PC-3 (cell line): ENCODE measurements around the gene LDHD. TPM values are rescaled to one million over a fixed set of nuclear protein-coding genes. Genes with fewer than 3 reads are reported as not detected.

Source experiments
- ATAC-seq: fragments of 200-7000 bp; cut with Tn5 transposase; 2 replicates; pipeline ENCODE4 v1.9.1; 2020; ENCODE audit warnings: mild to moderate bottlenecking, moderate library complexity
- BruUV-seq: library from RNA; stranded (reverse); fragments of 400-500 nt; replicated peaks from 2 replicates; lab custom pipeline; 2021; lab: Mats Ljungman, UMichigan
- CTCF ChIA-PET: fragments of 300-600 bp; sonication (Branson Sonifier 250); formaldehyde crosslinking; loops from one replicate; lab custom pipeline; 2022; ENCODE audit warnings: antibody characterized with exemption; lab: Charles Lee
- POLR2A ChIA-PET: fragments of 300-600 bp; sonication (Branson Sonifier 250); formaldehyde crosslinking; loops from one replicate; lab custom pipeline; 2022; ENCODE audit warnings: antibody characterized with exemption; ENCODE audit not compliant: unreplicated experiment; lab: Charles Lee
- DNase-seq: peaks from one replicate; pipeline ENCODE4 v3.0.0-alpha.2; 2015
- H2AFZ ChIP-seq: fragments of 300-600 bp; sonication (generic); 2 replicates; pipeline ENCODE4 v1.6.0; 2016; ENCODE audit warnings: antibody characterized with exemption, low read length
- H3F3A ChIP-seq: fragments of 300-600 bp; sonication (generic); one replicate; pipeline ENCODE4 v1.6.0; 2017; ENCODE audit warnings: antibody characterized with exemption, low read length, control low read depth, mild to moderate bottlenecking; ENCODE audit not compliant: unreplicated experiment
- H3K27ac ChIP-seq: fragments of 300-600 bp; sonication (generic); 2 replicates; pipeline ENCODE4 v1.5.1; 2016; ENCODE audit warnings: mild to moderate bottlenecking, low read length
- H3K27me3 ChIP-seq: fragments of 300-600 bp; sonication (generic); 2 replicates; pipeline ENCODE4 v1.6.1; 2016; ENCODE audit warnings: low read length, mixed read lengths
- H3K36me3 ChIP-seq: fragments of 300-600 bp; sonication (generic); 2 replicates; pipeline ENCODE4 v1.6.1; 2016; ENCODE audit warnings: low read depth, mixed run types, low read length, mixed read lengths
- H3K4me1 ChIP-seq: fragments of 300-600 bp; sonication (generic); 2 replicates; pipeline ENCODE4 v1.5.1; 2016; ENCODE audit warnings: low read length; ENCODE audit not compliant: insufficient read depth
- H3K4me2 ChIP-seq: fragments of 300-600 bp; sonication (generic); 2 replicates; pipeline ENCODE4 v1.6.0; 2016; ENCODE audit warnings: low read length
- H3K4me3 ChIP-seq: fragments of 300-600 bp; sonication (generic); 2 replicates; pipeline ENCODE4 v1.5.1; 2016; ENCODE audit warnings: mild to moderate bottlenecking, low read length, mixed read lengths
- H3K79me2 ChIP-seq: fragments of 300-600 bp; sonication (generic); 2 replicates; pipeline ENCODE4 v1.6.1; 2017; ENCODE audit warnings: low read length, mixed read lengths
- H3K9ac ChIP-seq: fragments of 300-600 bp; sonication (generic); 2 replicates; pipeline ENCODE4 v1.6.0; 2016; ENCODE audit warnings: mild to moderate bottlenecking, low read length
- H3K9me2 ChIP-seq: fragments of 300-600 bp; sonication (generic); replicated peaks from 2 replicates; pipeline ENCODE4 v1.6.1; 2016; ENCODE audit warnings: mixed run types, low read length, mixed read lengths
- H3K9me3 ChIP-seq: fragments of 300-600 bp; sonication (generic); 2 replicates; pipeline ENCODE4 v1.6.1; 2016; ENCODE audit warnings: low read length, mixed read lengths
- H4K20me1 ChIP-seq: fragments of 300-600 bp; sonication (generic); 2 replicates; pipeline ENCODE4 v1.6.1; 2016; ENCODE audit warnings: low read length, mixed read lengths
- EZH2 ChIP-seq: fragments of 300-600 bp; sonication (generic); IDR thresholded peaks from one replicate; pipeline ENCODE4 v1.6.1; 2017; ENCODE audit warnings: antibody characterized with exemption, mild to moderate bottlenecking, low read length; ENCODE audit not compliant: unreplicated experiment
- EZH2phosphoT487 ChIP-seq: fragments of 300-600 bp; sonication (generic); IDR thresholded peaks from 2 replicates; pipeline ENCODE4 v1.6.1; 2018; ENCODE audit warnings: mild to moderate bottlenecking, antibody characterized with exemption, low read length, borderline replicate concordance
- intact Hi-C: fragments of 100-400 bp; cut with micrococcal nuclease; formaldehyde crosslinking; loops from 2 replicates; pipeline ENCODE4 v1.9.0; 2023
- total RNA-seq: library from RNA; depleted of rRNA; stranded (reverse); fragments of >200 nt; gene quantifications from 2 replicates; pipeline ENCODE4 v1.2.3, GENCODE V29; 2014
- TF ChIP-seq, protein P1 (sequence below): fragments of 300-600 bp; sonication (generic); conservative IDR thresholded peaks from 2 replicates; pipeline ENCODE4 v1.5.1; 2017; ENCODE audit warnings: antibody characterized with exemption, low read depth, mild to moderate bottlenecking, low read length

The LDHD gene
- total RNA-seq, 1 experiment from 2014 or later: 3.1 TPM

DNA sequence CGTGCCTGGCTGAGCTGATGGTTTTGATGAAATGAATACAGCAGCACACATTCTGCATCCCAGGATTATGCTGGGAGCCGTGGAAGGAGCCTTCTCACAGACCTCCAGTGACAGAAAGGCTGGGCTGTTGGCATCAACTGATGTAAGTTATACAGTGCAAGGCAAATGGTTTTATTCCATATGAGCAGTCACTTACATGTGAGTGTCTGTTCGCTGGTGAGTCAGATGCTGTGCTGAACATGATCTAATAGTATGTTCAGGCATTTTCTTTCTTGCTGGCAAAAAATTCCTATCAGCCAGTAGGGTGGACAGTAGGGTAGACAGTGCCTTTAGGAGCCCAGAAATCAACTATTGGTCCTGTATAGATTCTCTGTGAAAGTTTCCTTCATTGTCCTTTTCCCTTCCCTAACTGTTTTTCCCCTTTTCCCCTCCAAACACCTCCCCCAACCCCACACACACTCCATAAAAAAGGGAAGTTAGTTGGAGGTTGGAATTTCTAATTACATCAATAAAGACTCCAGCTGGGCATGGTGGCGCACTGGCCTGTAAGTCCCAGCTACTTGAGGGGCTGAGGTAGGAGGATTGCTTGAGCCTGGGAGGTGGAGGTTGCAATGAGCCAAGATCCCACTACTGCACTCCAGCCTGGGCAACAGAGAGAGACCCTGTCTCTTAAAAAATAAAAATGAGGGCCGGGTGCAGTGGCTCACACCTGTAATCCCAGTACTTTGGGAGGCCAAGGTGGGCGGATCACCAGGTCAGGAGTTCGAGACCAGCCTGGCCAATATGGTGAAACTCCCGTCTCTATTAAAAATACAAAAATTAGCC lies 36.2 kb downstream of the LDHD start:
- no peak overlapping the region for H3K4me2 ChIP-seq
- H3F3A ChIP-seq: no peaks in the 10 kb centered on the region
- no peak overlapping the region for H2AFZ ChIP-seq
- no peak overlapping the region for H3K27ac ChIP-seq
- H3K79me2 ChIP-seq: peaks cover 73% of the 10 kb centered on the region
- no peaks in the 10 kb centered on the region for H3K9me3 ChIP-seq
- BruUV-seq: no TSS peak
- intact Hi-C loops: no loop called here
- no peaks in the 10 kb centered on the region for H3K36me3 ChIP-seq
- ATAC-seq (peak; percentile 56), DNase-seq (peak; percentile 35)
- H4K20me1 ChIP-seq: no peaks in the 10 kb centered on the region
- ChIA-PET POLR2A (no interaction called here), CTCF (no interaction called here)
- H3K27me3 ChIP-seq: no peaks in the 10 kb centered on the region
- TF ChIP-seq, protein P1, sequence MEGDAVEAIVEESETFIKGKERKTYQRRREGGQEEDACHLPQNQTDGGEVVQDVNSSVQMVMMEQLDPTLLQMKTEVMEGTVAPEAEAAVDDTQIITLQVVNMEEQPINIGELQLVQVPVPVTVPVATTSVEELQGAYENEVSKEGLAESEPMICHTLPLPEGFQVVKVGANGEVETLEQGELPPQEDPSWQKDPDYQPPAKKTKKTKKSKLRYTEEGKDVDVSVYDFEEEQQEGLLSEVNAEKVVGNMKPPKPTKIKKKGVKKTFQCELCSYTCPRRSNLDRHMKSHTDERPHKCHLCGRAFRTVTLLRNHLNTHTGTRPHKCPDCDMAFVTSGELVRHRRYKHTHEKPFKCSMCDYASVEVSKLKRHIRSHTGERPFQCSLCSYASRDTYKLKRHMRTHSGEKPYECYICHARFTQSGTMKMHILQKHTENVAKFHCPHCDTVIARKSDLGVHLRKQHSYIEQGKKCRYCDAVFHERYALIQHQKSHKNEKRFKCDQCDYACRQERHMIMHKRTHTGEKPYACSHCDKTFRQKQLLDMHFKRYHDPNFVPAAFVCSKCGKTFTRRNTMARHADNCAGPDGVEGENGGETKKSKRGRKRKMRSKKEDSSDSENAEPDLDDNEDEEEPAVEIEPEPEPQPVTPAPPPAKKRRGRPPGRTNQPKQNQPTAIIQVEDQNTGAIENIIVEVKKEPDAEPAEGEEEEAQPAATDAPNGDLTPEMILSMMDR: no peak
- no peak for TF ChIP-seq EZH2
- TF ChIP-seq EZH2phosphoT487: no peak
- H3K4me3 ChIP-seq: no peak overlapping the region
- no peaks in the 10 kb centered on the region for H3K4me1 ChIP-seq
- H3K9ac ChIP-seq: no peak overlapping the region
- H3K9me2 ChIP-seq: no peaks in the 10 kb centered on the region

DNA sequence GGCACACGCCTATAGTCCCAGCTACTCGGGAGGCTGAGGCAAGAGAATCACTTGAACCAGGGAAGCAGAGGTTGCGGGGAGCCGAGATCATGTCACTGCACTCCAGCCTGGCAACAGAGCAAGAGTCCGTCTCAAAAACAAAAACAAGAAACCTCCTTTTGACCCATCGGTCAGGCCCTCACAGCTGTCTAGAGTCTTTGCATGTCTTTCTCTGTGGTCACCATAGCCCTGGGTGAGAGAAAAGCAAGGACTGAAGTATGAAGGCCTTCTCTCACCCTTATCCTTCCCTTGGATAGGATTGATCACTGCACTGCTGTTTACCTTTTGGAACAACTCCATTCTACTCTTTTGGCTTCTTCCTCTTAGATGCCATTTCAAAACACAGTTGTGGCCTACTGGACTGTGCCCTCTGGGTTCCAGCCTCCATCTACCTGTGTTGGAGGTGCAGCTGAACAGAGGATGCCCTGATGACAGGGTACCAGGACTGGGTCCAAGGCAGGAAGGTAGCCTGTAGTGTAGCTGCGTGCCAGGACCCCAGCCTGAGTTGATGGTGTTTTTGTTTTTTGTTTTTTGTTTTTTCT lies 37.1 kb downstream of the LDHD start:
- ATAC-seq (no peak), DNase-seq (no peak)
- no peak overlapping the region for H3K4me3 ChIP-seq
- no peaks in the 10 kb centered on the region for H3F3A ChIP-seq
- no peaks in the 10 kb centered on the region for H3K9me2 ChIP-seq
- no peaks in the 10 kb centered on the region for H3K4me1 ChIP-seq
- H3K4me2 ChIP-seq: no peak overlapping the region
- no peaks in the 10 kb centered on the region for H4K20me1 ChIP-seq
- intact Hi-C loops: no loop called here
- no peak overlapping the region for H2AFZ ChIP-seq
- no peaks in the 10 kb centered on the region for H3K9me3 ChIP-seq
- ChIA-PET CTCF (no interaction called here), POLR2A (no interaction called here)
- peaks cover 69% of the 10 kb centered on the region for H3K79me2 ChIP-seq
- H3K27me3 ChIP-seq: no peaks in the 10 kb centered on the region
- no peak overlapping the region for H3K9ac ChIP-seq
- BruUV-seq: no TSS peak
- no peak overlapping the region for H3K27ac ChIP-seq
- no peaks in the 10 kb centered on the region for H3K36me3 ChIP-seq
- TF ChIP-seq EZH2phosphoT487: no peak
- TF ChIP-seq, protein P1: no peak
- TF ChIP-seq EZH2: no peak

DNA sequence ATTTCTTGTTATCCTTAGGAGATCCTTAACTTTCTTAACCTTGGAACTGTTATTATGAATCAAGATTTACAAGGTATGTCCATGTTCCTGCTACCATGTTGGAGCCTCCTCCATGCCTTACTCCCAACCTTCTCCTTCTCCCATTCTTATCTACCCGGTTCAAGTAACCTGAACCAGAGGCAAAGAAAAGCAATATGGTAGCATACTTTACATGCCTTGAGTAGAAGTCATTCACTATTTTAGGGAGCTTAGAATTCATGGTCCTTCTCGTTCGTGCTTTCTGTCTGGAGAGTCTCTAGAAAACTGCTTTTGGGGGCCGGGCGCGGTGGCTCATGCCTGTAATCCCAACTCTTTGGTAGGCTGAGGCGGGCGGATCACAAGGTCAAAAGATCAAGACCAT lies 37.7 kb downstream of the LDHD start:
- DNase-seq (no peak), ATAC-seq (no peak)
- POLR2A ChIA-PET: no interaction called here
- no TSS peak for BruUV-seq
- Histone ChIP-seq H3K9me2 (no peaks in the 10 kb centered on the region), H3K9me3 (no peaks in the 10 kb centered on the region), H3K4me1 (no peaks in the 10 kb centered on the region), H3K27ac (no peak overlapping the region), H3K36me3 (no peaks in the 10 kb centered on the region), H3F3A (no peaks in the 10 kb centered on the region), H3K27me3 (no peaks in the 10 kb centered on the region), H4K20me1 (no peaks in the 10 kb centered on the region), H3K4me2 (no peak overlapping the region), H3K4me3 (no peak overlapping the region), H2AFZ (no peak overlapping the region), H3K79me2 (peaks cover 73% of the 10 kb centered on the region), H3K9ac (no peak overlapping the region)
- CTCF ChIA-PET: interaction anchor here (0.7 kb wide), 1 partner anchor 83 kb away, joined by 10 read pairs; no protein-coding TSS in a partner anchor
- intact Hi-C loops: no loop called here
- TF ChIP-seq, protein P1: no peak
- TF ChIP-seq EZH2: no peak
- no peak for TF ChIP-seq EZH2phosphoT487
